Endothelial cell (in vitro differentiated cells): ENCODE data around the gene UNK. TPM values are rescaled to one million over a fixed set of nuclear protein-coding genes. Genes with fewer than 3 reads are reported as not detected.
A peak's percentile ranks its signal among the peaks of the same experiment; 100 is the strongest.

Source experiments
- DNase-seq: peaks from one replicate; pipeline ENCODE4 v3.0.0; 2021; ENCODE audit warnings: low spot score
- H3K27ac Mint-ChIP-seq: one replicate; pipeline ENCODE4 v1.8.0; 2021; ENCODE audit warnings: mixed read lengths, inconsistent platforms; ENCODE audit not compliant: unreplicated experiment
- H3K27me3 Mint-ChIP-seq: one replicate; pipeline ENCODE4 v1.8.0; 2021; ENCODE audit warnings: mild to moderate bottlenecking, moderate library complexity, mixed read lengths, inconsistent platforms; ENCODE audit not compliant: unreplicated experiment
- H3K36me3 Mint-ChIP-seq: one replicate; pipeline ENCODE4 v1.8.0; 2021; ENCODE audit warnings: mild to moderate bottlenecking, low read depth, mixed read lengths, inconsistent platforms; ENCODE audit not compliant: unreplicated experiment
- H3K4me1 Mint-ChIP-seq: one replicate; pipeline ENCODE4 v1.8.0; 2021; ENCODE audit warnings: mild to moderate bottlenecking, mixed read lengths, inconsistent platforms; ENCODE audit not compliant: unreplicated experiment
- H3K4me3 Mint-ChIP-seq: one replicate; pipeline ENCODE4 v1.8.0; 2021; ENCODE audit warnings: mild to moderate bottlenecking, mixed read lengths, inconsistent platforms; ENCODE audit not compliant: unreplicated experiment
- H3K9me3 Mint-ChIP-seq: one replicate; pipeline ENCODE4 v1.8.0; 2021; ENCODE audit warnings: mixed read lengths, inconsistent platforms; ENCODE audit not compliant: unreplicated experiment
- CTCF ChIP-seq: fragments of 200-600 bp; sonication (generic); IDR thresholded peaks from one replicate; pipeline ENCODE4 v1.5.0; 2021; ENCODE audit warnings: antibody characterized with exemption; ENCODE audit not compliant: unreplicated experiment
- total RNA-seq: library from RNA; stranded (reverse); fragmentation: NEBNext Ultra II Directional; extraction: Animal tissue kit (Norgen Biotek cat#: 25700); gene quantifications from one replicate; pipeline ENCODE4 v1.2.1, GENCODE V29; 2021; ENCODE audit not compliant: unreplicated experiment

Gene UNK
- total RNA-seq, 1 donor from 2014 or later = 28.8 TPM

DNA sequence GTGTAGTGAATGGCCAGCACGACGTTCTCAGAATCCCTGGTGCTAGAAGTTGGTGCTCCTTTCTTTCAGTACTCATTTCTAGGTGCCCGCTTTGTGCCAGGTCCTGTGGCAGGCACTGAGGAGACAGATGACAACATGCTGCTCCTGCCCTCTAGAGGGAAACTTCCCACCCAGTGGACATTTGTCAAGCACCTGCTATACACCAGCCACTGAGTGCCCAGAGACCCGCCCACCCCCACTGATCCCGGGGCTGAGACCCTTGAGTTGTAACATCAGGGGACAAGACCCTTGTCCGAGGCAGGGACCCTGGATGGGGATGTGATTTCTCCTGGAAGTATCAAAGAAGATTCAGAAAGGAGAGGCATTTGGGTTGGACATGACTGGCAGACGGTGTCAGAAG, 34.5 kb downstream of the UNK start:
- TF ChIP-seq CTCF = no peak
- H3K27me3 Mint-ChIP-seq = peaks cover 5% of the 10 kb centered on the region
- H3K4me3 Mint-ChIP-seq = no peak overlapping the region
- H3K9me3 Mint-ChIP-seq = no peaks in the 10 kb centered on the region
- peaks cover 34% of the 10 kb centered on the region for H3K36me3 Mint-ChIP-seq
- no peak for DNase-seq
- H3K4me1 Mint-ChIP-seq = no peaks in the 10 kb centered on the region
- peak overlapping the region; percentile 4 for H3K27ac Mint-ChIP-seq

GRCh38 chr17:75819678-75820077, 35.1 kb downstream of the UNK start:
- TF ChIP-seq CTCF = no peak
- no peaks in the 10 kb centered on the region for H3K9me3 Mint-ChIP-seq

GRCh38 chr17:75820094-75821080, 35.8 kb downstream of the UNK start:
- peaks cover 4% of the 10 kb centered on the region for H3K27me3 Mint-ChIP-seq
- H3K4me1 Mint-ChIP-seq = no peaks in the 10 kb centered on the region
- peaks cover 33% of the 10 kb centered on the region for H3K36me3 Mint-ChIP-seq
- DNase-seq = no peak
- TF ChIP-seq CTCF = no peak
- no peak overlapping the region for H3K27ac Mint-ChIP-seq
- no peaks in the 10 kb centered on the region for H3K9me3 Mint-ChIP-seq
- H3K4me3 Mint-ChIP-seq = peak overlapping the region; percentile 56

More at GRCh38 chr17:75819678-75820077, 35.1 kb downstream of the UNK start:
- no peak for DNase-seq
- Mint-ChIP-seq H3K4me3 (no peak overlapping the region), H3K36me3 (peaks cover 33% of the 10 kb centered on the region), H3K27me3 (peaks cover 4% of the 10 kb centered on the region), H3K4me1 (no peaks in the 10 kb centered on the region), H3K27ac (no peak overlapping the region)

- H3K4me1 Mint-ChIP-seq = no peaks in the 10 kb centered on the region
- H3K27me3 Mint-ChIP-seq = peaks cover 4% of the 10 kb centered on the region
- H3K9me3 Mint-ChIP-seq = no peaks in the 10 kb centered on the region
- H3K36me3 Mint-ChIP-seq = peaks cover 30% of the 10 kb centered on the region
- no peak for DNase-seq
- no peak overlapping the region for H3K27ac Mint-ChIP-seq
- TF ChIP-seq CTCF = no peak
- peak overlapping the region; percentile 84 for H3K4me3 Mint-ChIP-seq
These were observed 36.9 kb downstream of the UNK start for GRCh38 chr17:75821552-75821951.
